HG03571 (cell line): ENCODE data around the gene ABCA3.

Experiments used
- ATAC-seq: cut with Tn5 transposase; IDR thresholded peaks from one replicate; pipeline ENCODE4 v1.9.1; 2021; ENCODE audit not compliant: unreplicated experiment

ABCA3 gene

GRCh38 chr16:2236337-2237101 lies 104.0 kb downstream of the ABCA3 start, which contains the start of gene DNASE1L2:
DNASE1L2 (plus strand) TSS chr16:2236444; CDS start chr16:2236817, 373 bp downstream.
- no peak for ATAC-seq

- no peak for ATAC-seq
Measured at GRCh38 chr16:2235695-2236336, 104.7 kb downstream of the ABCA3 start.

GRCh38 chr16:2235234-2235651 lies 105.3 kb downstream of the ABCA3 start:
- no peak for ATAC-seq

- ATAC-seq, result no peak
Measured at GRCh38 chr16:2234813-2235170, 105.7 kb downstream of the ABCA3 start.

- no peak for ATAC-seq
Measured at GRCh38 chr16:2233872-2234812, 106.4 kb downstream of the ABCA3 start.

- no peak for ATAC-seq
Measured at GRCh38 chr16:2233046-2233775, 107.3 kb downstream of the ABCA3 start.

GRCh38 chr16:2232094-2232990 lies 108.2 kb downstream of the ABCA3 start:
- no peak for ATAC-seq

- ATAC-seq, result no peak
Measured at GRCh38 chr16:2231016-2231931, 109.3 kb downstream of the ABCA3 start.

GRCh38 chr16:2230376-2230775 lies 110.2 kb downstream of the ABCA3 start:
- no peak for ATAC-seq

- no peak for ATAC-seq
Measured at GRCh38 chr16:2229632-2230250, 110.8 kb downstream of the ABCA3 start.

- ATAC-seq, result no peak
Measured at GRCh38 chr16:2229091-2229490, 111.4 kb downstream of the ABCA3 start.

GRCh38 chr16:2228161-2228824 lies 112.2 kb downstream of the ABCA3 start:
- ATAC-seq, result no peak

GRCh38 chr16:2226918-2227317 lies 113.6 kb downstream of the ABCA3 start:
- ATAC-seq, result no peak

GRCh38 chr16:2226245-2226793 lies 114.2 kb downstream of the ABCA3 start:
- no peak for ATAC-seq
